ENCODE results near the gene SLC4A11. TPM values are rescaled to one million over a fixed set of nuclear protein-coding genes. Genes with fewer than 3 reads are reported as not detected.

Gene SLC4A11
- total RNA-seq, 4 donors from 2014 or later = 0.33 to 5.3 (median 0.51) TPM; not detected in 1

- no peak for TF ChIP-seq CTCF (IDR thresholded peaks at IDR 0.05; ENCODE audit: low read depth)
Measured at GRCh38 chr20:3245711-3246110, 6.7 kb upstream of the SLC4A11 start.

GRCh38 chr20:3245156-3245555 is 6.2 kb upstream of the SLC4A11 start:
- no peak for TF ChIP-seq CTCF (IDR thresholded peaks at IDR 0.05; ENCODE audit: low read depth)

- TF ChIP-seq CTCF (IDR thresholded peaks at IDR 0.05; ENCODE audit: low read depth) = no peak
Measured at GRCh38 chr20:3244613-3245012, 5.6 kb upstream of the SLC4A11 start.

- no peak for TF ChIP-seq CTCF (IDR thresholded peaks at IDR 0.05; ENCODE audit: low read depth)
Measured at GRCh38 chr20:3243718-3244358, 4.8 kb upstream of the SLC4A11 start.

- no peak for TF ChIP-seq CTCF (IDR thresholded peaks at IDR 0.05; ENCODE audit: low read depth)
Measured at GRCh38 chr20:3242172-3242692, 3.2 kb upstream of the SLC4A11 start.

GRCh38 chr20:3240776-3241363 is 1.9 kb upstream of the SLC4A11 start:
- TF ChIP-seq CTCF (IDR thresholded peaks at IDR 0.05; ENCODE audit: low read depth) = no peak

GRCh38 chr20:3239867-3240775 is 1.1 kb upstream of the SLC4A11 start:
- TF ChIP-seq CTCF (IDR thresholded peaks at IDR 0.05; ENCODE audit: low read depth) = no peak

Data from subcutaneous adipose tissue (tissue), 4 donors.